Neutrophil (primary cell): Measurements from ENCODE around the gene ALOX12B.

Experiments
- H3K27ac ChIP-seq: fragments of 200-600 bp; sonication (generic); 2 replicates; pipeline ENCODE4 v1.5.1; 2016; ENCODE audit warnings: mild to moderate bottlenecking, moderate library complexity
- H3K27me3 ChIP-seq: fragments of 200-600 bp; sonication (generic); 2 replicates; pipeline ENCODE4 v1.6.0; 2016; ENCODE audit warnings: mild to moderate bottlenecking
- H3K36me3 ChIP-seq: fragments of 200-600 bp; sonication (generic); 2 replicates; pipeline ENCODE4 v1.5.1; 2017
- H3K4me1 ChIP-seq, 2 experiments: fragments of 200-600 bp in 1 of 2; sonication (generic) in 1 of 2; 1 replicate in 1 of 2; 2 replicates in 1 of 2; pipeline versions ENCODE4 v1.5.1 to v1.6.1; 2013 to 2016; ENCODE audit warnings: low read depth in 1 of 2, low read length in 1 of 2, mild to moderate bottlenecking in 1 of 2, moderate library complexity in 1 of 2; ENCODE audit not compliant: control insufficient read depth in 1 of 2, insufficient read depth in 1 of 2
- H3K4me3 ChIP-seq, 2 experiments: fragments of 200-600 bp in 1 of 2; sonication (generic) in 1 of 2; 1 replicate in 1 of 2; 2 replicates in 1 of 2; pipeline ENCODE4 v1.5.1; 2013 to 2016; ENCODE audit warnings: low read depth in 1 of 2, low read length in 1 of 2, mild to moderate bottlenecking in 1 of 2, moderate library complexity in 1 of 2
- H3K9me3 ChIP-seq: fragments of 200-600 bp; sonication (generic); 2 replicates; pipeline ENCODE4 v1.5.1; 2016
- TF ChIP-seq, protein P1 (sequence below): fragments of 200-600 bp; sonication (generic); IDR thresholded peaks from 2 replicates; pipeline ENCODE4 v1.5.1; 2016; ENCODE audit warnings: antibody characterized with exemption

ALOX12B gene

GRCh38 chr17:8052256-8053252, 35.0 kb downstream of the ALOX12B start:
- no peak overlapping the region for H3K27ac ChIP-seq
- H3K4me1 ChIP-seq = peaks cover 28 to 36% of the 10 kb centered on the region in 2 experiments
- H3K36me3 ChIP-seq = no peaks in the 10 kb centered on the region
- no peaks in the 10 kb centered on the region for H3K9me3 ChIP-seq
- no peak overlapping the region for H3K4me3 ChIP-seq
- H3K27me3 ChIP-seq = peaks cover 10% of the 10 kb centered on the region
- TF ChIP-seq, protein P1, sequence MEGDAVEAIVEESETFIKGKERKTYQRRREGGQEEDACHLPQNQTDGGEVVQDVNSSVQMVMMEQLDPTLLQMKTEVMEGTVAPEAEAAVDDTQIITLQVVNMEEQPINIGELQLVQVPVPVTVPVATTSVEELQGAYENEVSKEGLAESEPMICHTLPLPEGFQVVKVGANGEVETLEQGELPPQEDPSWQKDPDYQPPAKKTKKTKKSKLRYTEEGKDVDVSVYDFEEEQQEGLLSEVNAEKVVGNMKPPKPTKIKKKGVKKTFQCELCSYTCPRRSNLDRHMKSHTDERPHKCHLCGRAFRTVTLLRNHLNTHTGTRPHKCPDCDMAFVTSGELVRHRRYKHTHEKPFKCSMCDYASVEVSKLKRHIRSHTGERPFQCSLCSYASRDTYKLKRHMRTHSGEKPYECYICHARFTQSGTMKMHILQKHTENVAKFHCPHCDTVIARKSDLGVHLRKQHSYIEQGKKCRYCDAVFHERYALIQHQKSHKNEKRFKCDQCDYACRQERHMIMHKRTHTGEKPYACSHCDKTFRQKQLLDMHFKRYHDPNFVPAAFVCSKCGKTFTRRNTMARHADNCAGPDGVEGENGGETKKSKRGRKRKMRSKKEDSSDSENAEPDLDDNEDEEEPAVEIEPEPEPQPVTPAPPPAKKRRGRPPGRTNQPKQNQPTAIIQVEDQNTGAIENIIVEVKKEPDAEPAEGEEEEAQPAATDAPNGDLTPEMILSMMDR = no peak

- TF ChIP-seq, protein P1 = no peak
- Histone ChIP-seq H3K4me3 (no peak overlapping the region), H3K4me1 (peaks cover 21 to 29% of the 10 kb centered on the region in 2 experiments), H3K9me3 (no peaks in the 10 kb centered on the region), H3K27me3 (peaks cover 13% of the 10 kb centered on the region), H3K36me3 (no peaks in the 10 kb centered on the region), H3K27ac (no peak overlapping the region)
Observed at GRCh38 chr17:8051831-8052230, 35.7 kb downstream of the ALOX12B start.

DNA sequence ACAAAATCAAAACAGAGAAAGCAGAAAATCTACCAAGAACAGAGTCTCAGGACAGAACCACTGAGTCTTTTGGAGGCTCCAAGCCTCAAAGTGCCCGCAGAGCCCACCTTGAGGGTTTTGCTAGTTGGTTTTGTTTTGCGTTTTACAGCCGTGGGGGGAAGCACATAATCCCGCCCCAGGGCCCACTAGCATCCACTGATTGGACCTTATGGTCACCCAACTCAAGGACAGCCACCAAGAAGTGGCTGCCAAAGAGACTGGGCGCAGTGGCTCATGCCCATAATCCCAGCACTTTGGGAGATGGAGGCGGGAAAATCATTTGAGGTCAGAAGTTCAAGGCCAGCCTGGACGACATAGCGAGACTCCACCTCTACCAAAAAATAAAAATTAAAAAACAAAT, 38.8 kb downstream of the ALOX12B start:
- Histone ChIP-seq H3K27ac (no peak overlapping the region), H3K4me1 (no peaks in the 10 kb centered on the region)
- TF ChIP-seq, protein P1 = no peak

GRCh38 chr17:8048236-8048635, 39.3 kb downstream of the ALOX12B start:
- no peak overlapping the region for H3K27ac ChIP-seq

More for the DNA sequence above, 38.8 kb downstream of the ALOX12B start:
- Histone ChIP-seq H3K4me3 (no peak overlapping the region), H3K27me3 (peaks cover 28% of the 10 kb centered on the region), H3K36me3 (no peaks in the 10 kb centered on the region), H3K9me3 (no peaks in the 10 kb centered on the region)

DNA sequence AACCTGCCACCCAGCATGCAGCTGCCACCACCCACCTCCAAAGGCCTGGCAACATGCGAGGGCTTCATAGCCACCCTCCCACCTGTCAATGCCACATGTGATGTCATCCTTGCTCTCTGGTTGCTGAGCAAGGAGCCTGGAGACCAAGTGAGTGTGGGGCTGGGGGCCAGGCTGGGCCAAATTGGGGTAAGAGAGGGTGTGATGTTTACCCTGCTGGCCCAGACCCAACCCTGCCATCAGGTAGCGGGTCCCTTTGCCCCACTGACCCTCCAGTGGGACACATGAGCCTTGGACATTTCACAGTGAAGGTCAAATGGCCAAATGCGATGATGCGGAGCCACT, 39.8 kb downstream of the ALOX12B start:
- Histone ChIP-seq H3K27me3 (peaks cover 28% of the 10 kb centered on the region), H3K4me3 (no peak overlapping the region), H3K36me3 (no peaks in the 10 kb centered on the region), H3K9me3 (no peaks in the 10 kb centered on the region), H3K27ac (no peak overlapping the region), H3K4me1 (peaks cover 0 to under 1% of the 10 kb centered on the region in 2 experiments)
- TF ChIP-seq, protein P1 = no peak

More at GRCh38 chr17:8048236-8048635, 39.3 kb downstream of the ALOX12B start:
- no peaks in the 10 kb centered on the region for H3K36me3 ChIP-seq
- no peak overlapping the region for H3K4me3 ChIP-seq
- no peaks in the 10 kb centered on the region for H3K4me1 ChIP-seq
- TF ChIP-seq, protein P1 = no peak
- H3K27me3 ChIP-seq = peaks cover 28% of the 10 kb centered on the region
- H3K9me3 ChIP-seq = no peaks in the 10 kb centered on the region
